ENCODE results near the gene VAV1.
"Not testable (repeated sequence)": the region's sequence is repeated elsewhere in the genome, so short reads cannot be mapped to it uniquely, and the experiment has no call there.

VAV1 gene

DNA sequence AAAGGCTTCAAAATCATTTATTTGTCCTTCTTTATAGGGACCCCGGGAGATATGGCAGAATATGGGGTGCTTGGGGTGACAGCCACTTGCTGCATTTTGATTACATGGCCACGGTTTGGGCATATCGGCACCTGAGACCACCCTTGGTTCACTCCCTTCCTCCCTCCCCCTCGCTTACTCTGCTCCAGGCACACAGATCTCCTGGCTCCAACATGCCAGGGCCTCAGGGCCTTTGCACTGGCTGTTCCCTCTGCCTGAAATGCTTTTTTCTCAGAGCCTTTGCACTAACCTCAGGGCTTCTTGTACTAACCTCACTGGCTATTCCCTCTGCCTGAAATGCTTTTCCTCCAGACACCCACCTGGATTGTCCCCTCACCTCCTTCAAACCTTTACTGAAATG is 23.8 kb downstream of the VAV1 start:
- Histone ChIP-seq H2BK120ac (ENCODE audit: low read depth, low read length) (no peak overlapping the region), H3K27me3 (ENCODE audit: control insufficient read depth in 3 of 3, insufficient read depth in 3 of 3, low read depth in 1 of 3, low read length in 3 of 3) (peaks cover 0 to 3% (median 0%) of the 10 kb centered on the region in 3 experiments), H3K4me3 (ENCODE audit: low read length in 2 of 2) (no peak overlapping the region), H3K4me2 (ENCODE audit: insufficient read depth, low read length, poor library complexity, severe bottlenecking) (no peak overlapping the region), H2AK5ac (ENCODE audit: low read depth, low read length) (no peak overlapping the region), H2BK5ac (ENCODE audit: low read length) (no peak overlapping the region), H4K8ac (ENCODE audit: low read depth, low read length) (no peak overlapping the region), H3K9ac (ENCODE audit: low read depth, low read length, poor library complexity) (no peak overlapping the region), H4K91ac (ENCODE audit: low read depth, low read length, poor library complexity) (no peak overlapping the region), H3K79me1 (ENCODE audit: low read depth, low read length) (peaks cover 1% of the 10 kb centered on the region), H3K36me3 (replicated peaks in 1 of 2; ENCODE audit: control insufficient read depth in 2 of 2, insufficient read depth in 2 of 2, low read length in 2 of 2) (no peaks in the 10 kb centered on the region), H3K4me1 (ENCODE audit: control insufficient read depth in 2 of 2, insufficient read depth in 1 of 2, low read depth in 1 of 2, low read length in 2 of 2) (peaks cover 0 to 1% of the 10 kb centered on the region in 2 donors), H2BK15ac (ENCODE audit: low read length) (no peak overlapping the region), H3K23ac (ENCODE audit: low read depth, low read length, poor library complexity) (no peak overlapping the region), H3K18ac (ENCODE audit: low read length) (no peak overlapping the region), H2BK12ac (ENCODE audit: low read length) (no peak overlapping the region), H3K27ac (replicated peaks; ENCODE audit: low read length) (no peak overlapping the region), H3K9me3 (replicated peaks in 1 of 2; ENCODE audit: control insufficient read depth in 2 of 2, insufficient read depth in 1 of 2, low read depth in 1 of 2, low read length in 2 of 2) (peaks cover 2 to 3% of the 10 kb centered on the region in 2 donors), H2AFZ (ENCODE audit: low read length) (no peak overlapping the region), H3K14ac (ENCODE audit: low read length) (no peak overlapping the region), H3K4ac (ENCODE audit: low read length) (no peak overlapping the region)
- no peak for DNase-seq (ENCODE audit: low spot score)
- WGBS, 2 donors (ENCODE audit: extremely low coverage in 2 of 2, insufficient read length in 2 of 2, insufficient replicate concordance in 1 of 2): no CpG with 5 or more reads among the region's 4 CpGs

DNA sequence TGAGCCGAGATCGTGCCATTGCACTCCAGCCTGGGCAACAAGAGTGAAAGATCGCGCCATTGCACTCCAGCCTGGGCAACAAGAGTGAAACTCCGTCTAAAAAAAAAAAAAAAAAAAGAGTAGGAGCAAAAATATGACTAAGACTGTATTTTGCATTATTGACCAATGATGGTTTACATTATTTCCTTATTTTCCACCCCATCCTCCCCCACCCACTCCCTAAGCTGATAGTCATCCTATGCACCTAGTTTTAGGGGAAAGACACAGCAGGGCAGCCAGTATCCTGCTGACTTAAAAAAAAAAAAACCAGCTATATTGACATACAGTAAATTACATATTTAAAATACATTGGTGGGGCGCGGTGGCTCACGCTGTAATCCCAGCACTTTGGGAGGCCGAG is 25.1 kb downstream of the VAV1 start:
- Histone ChIP-seq H3K4ac (ENCODE audit: low read length) (no peak overlapping the region), H3K27ac (replicated peaks; ENCODE audit: low read length) (no peak overlapping the region), H2BK15ac (ENCODE audit: low read length) (no peak overlapping the region), H3K4me3 (ENCODE audit: low read length in 2 of 2) (no peak overlapping the region), H2AK5ac (ENCODE audit: low read depth, low read length) (no peak overlapping the region), H3K36me3 (replicated peaks in 1 of 2; ENCODE audit: control insufficient read depth in 2 of 2, insufficient read depth in 2 of 2, low read length in 2 of 2) (no peaks in the 10 kb centered on the region), H3K4me2 (ENCODE audit: insufficient read depth, low read length, poor library complexity, severe bottlenecking) (no peak overlapping the region), H3K79me1 (ENCODE audit: low read depth, low read length) (no peaks in the 10 kb centered on the region), H2BK12ac (ENCODE audit: low read length) (no peak overlapping the region), H3K4me1 (ENCODE audit: control insufficient read depth in 2 of 2, insufficient read depth in 1 of 2, low read depth in 1 of 2, low read length in 2 of 2) (peaks cover 0 to 2% of the 10 kb centered on the region in 2 donors), H3K23ac (ENCODE audit: low read depth, low read length, poor library complexity) (no peak overlapping the region), H3K18ac (ENCODE audit: low read length) (no peak overlapping the region), H4K91ac (ENCODE audit: low read depth, low read length, poor library complexity) (no peak overlapping the region), H2BK5ac (ENCODE audit: low read length) (no peak overlapping the region), H3K27me3 (ENCODE audit: control insufficient read depth in 3 of 3, insufficient read depth in 3 of 3, low read depth in 1 of 3, low read length in 3 of 3) (peaks cover 0 to 3% (median 0%) of the 10 kb centered on the region in 3 experiments), H2AFZ (ENCODE audit: low read length) (no peak overlapping the region), H3K9me3 (replicated peaks in 1 of 2; ENCODE audit: control insufficient read depth in 2 of 2, insufficient read depth in 1 of 2, low read depth in 1 of 2, low read length in 2 of 2) (peaks cover 2 to 3% of the 10 kb centered on the region in 2 donors), H3K14ac (ENCODE audit: low read length) (no peak overlapping the region), H2BK120ac (ENCODE audit: low read depth, low read length) (no peak overlapping the region), H3K9ac (ENCODE audit: low read depth, low read length, poor library complexity) (no peak overlapping the region), H4K8ac (ENCODE audit: low read depth, low read length) (no peak overlapping the region)
- no CpG with 5 or more reads among the region's 9 CpGs for WGBS, 2 donors (ENCODE audit: extremely low coverage in 2 of 2, insufficient read length in 2 of 2, insufficient replicate concordance in 1 of 2)
- DNase-seq (ENCODE audit: low spot score): no peak

DNA sequence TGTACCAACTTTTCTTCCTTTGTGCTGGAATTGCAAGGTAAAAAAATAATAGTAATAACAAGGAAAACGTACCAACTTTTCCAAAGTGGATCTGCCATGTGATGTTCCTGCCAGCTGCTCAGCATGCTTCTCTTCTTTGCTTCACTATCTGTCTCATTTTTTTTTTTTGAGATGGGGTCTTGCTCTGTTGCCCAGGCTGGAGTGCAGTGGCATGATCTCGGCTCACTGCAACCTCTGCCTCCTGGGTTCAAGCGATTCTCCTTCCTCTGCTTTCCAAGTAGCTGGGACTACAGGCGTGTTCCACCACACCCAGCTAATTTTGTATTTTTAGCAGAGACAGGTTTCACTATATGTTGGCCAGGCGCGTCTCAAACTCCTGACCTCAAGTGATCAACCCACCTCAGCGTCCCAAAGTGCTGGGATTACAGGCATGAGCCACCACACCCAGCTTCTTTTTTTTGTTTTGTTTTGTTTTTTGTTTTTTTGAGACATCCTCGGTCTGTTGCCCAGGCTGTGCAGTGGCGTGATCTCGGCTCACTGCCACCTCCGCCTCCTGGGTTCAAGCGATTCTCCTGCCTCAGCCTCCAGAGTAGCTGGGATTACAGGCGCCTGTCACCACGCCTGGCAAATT is 27.8 kb downstream of the VAV1 start:
- H2BK120ac ChIP-seq (ENCODE audit: low read depth, low read length); H3K4me2 ChIP-seq (ENCODE audit: insufficient read depth, low read length, poor library complexity, severe bottlenecking); H3K14ac ChIP-seq (ENCODE audit: low read length); H3K27me3 ChIP-seq (ENCODE audit: control insufficient read depth in 3 of 3, insufficient read depth in 3 of 3, low read depth in 1 of 3, low read length in 3 of 3); H3K36me3 ChIP-seq (replicated peaks in 1 of 2; ENCODE audit: control insufficient read depth in 2 of 2, insufficient read depth in 2 of 2, low read length in 2 of 2); H3K27ac ChIP-seq (replicated peaks; ENCODE audit: low read length); H2AFZ ChIP-seq (ENCODE audit: low read length); H3K79me1 ChIP-seq (ENCODE audit: low read depth, low read length); H3K9me3 ChIP-seq (replicated peaks in 1 of 2; ENCODE audit: control insufficient read depth in 2 of 2, insufficient read depth in 1 of 2, low read depth in 1 of 2, low read length in 2 of 2); H2BK5ac ChIP-seq (ENCODE audit: low read length); DNase-seq (ENCODE audit: low spot score); H3K18ac ChIP-seq (ENCODE audit: low read length); H3K4me1 ChIP-seq (ENCODE audit: control insufficient read depth in 2 of 2, insufficient read depth in 1 of 2, low read depth in 1 of 2, low read length in 2 of 2); H2AK5ac ChIP-seq (ENCODE audit: low read depth, low read length); H4K91ac ChIP-seq (ENCODE audit: low read depth, low read length, poor library complexity); H3K4ac ChIP-seq (ENCODE audit: low read length); H4K8ac ChIP-seq (ENCODE audit: low read depth, low read length); H3K23ac ChIP-seq (ENCODE audit: low read depth, low read length, poor library complexity); H2BK12ac ChIP-seq (ENCODE audit: low read length); H3K4me3 ChIP-seq (ENCODE audit: low read length in 2 of 2); H2BK15ac ChIP-seq (ENCODE audit: low read length); H3K9ac ChIP-seq (ENCODE audit: low read depth, low read length, poor library complexity): not testable (repeated sequence)
- no CpG with 5 or more reads among the region's 14 CpGs for WGBS, 2 donors (ENCODE audit: extremely low coverage in 2 of 2, insufficient read length in 2 of 2, insufficient replicate concordance in 1 of 2)

DNA sequence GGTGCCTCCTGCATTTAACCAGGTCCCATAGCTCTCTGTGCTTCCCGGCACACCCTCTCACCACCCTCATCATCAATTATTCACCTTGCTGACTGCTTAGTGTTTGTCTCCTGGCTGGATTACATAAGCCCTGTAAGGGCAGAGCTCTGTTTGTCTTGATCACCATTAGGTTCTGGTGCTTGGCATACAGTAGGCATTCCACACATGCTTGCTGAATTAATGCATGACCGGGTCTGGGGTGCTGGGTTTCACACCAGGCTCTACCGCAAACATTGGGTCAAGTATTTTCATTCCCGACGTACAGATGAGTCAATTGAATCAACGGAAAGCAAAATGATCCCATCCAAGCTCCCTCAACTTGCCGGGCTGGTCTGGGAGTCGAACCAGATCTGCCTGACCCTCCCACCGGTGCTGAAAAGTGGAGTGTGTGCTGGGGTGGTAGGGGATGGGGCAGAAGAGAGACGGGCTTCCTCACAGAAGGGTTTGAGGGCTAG is 28.5 kb downstream of the VAV1 start:
- Histone ChIP-seq H3K18ac (ENCODE audit: low read length) (peak overlapping the region; percentile 44), H2AFZ (ENCODE audit: low read length) (peak overlapping the region; percentile 76), H2BK120ac (ENCODE audit: low read depth, low read length) (no peak overlapping the region), H3K4ac (ENCODE audit: low read length) (no peak overlapping the region), H3K36me3 (replicated peaks in 1 of 2; ENCODE audit: control insufficient read depth in 2 of 2, insufficient read depth in 2 of 2, low read length in 2 of 2) (no peaks in the 10 kb centered on the region), H3K79me1 (ENCODE audit: low read depth, low read length) (no peaks in the 10 kb centered on the region), H3K9me3 (replicated peaks in 1 of 2; ENCODE audit: control insufficient read depth in 2 of 2, insufficient read depth in 1 of 2, low read depth in 1 of 2, low read length in 2 of 2) (no peaks in the 10 kb centered on the region), H3K23ac (ENCODE audit: low read depth, low read length, poor library complexity) (no peak overlapping the region), H2BK12ac (ENCODE audit: low read length) (no peak overlapping the region), H4K8ac (ENCODE audit: low read depth, low read length) (peak overlapping the region; percentile 43), H3K27me3 (ENCODE audit: control insufficient read depth in 3 of 3, insufficient read depth in 3 of 3, low read depth in 1 of 3, low read length in 3 of 3) (peaks cover 0 to 3% (median 0%) of the 10 kb centered on the region in 3 experiments), H3K4me1 (ENCODE audit: control insufficient read depth in 2 of 2, insufficient read depth in 1 of 2, low read depth in 1 of 2, low read length in 2 of 2) (peaks cover 0 to 2% of the 10 kb centered on the region in 2 donors), H2BK15ac (ENCODE audit: low read length) (no peak overlapping the region), H3K4me2 (ENCODE audit: insufficient read depth, low read length, poor library complexity, severe bottlenecking) (no peak overlapping the region), H3K9ac (ENCODE audit: low read depth, low read length, poor library complexity) (no peak overlapping the region), H3K14ac (ENCODE audit: low read length) (no peak overlapping the region), H4K91ac (ENCODE audit: low read depth, low read length, poor library complexity) (no peak overlapping the region), H2AK5ac (ENCODE audit: low read depth, low read length) (peak overlapping the region; percentile 63), H2BK5ac (ENCODE audit: low read length) (no peak overlapping the region), H3K27ac (replicated peaks; ENCODE audit: low read length) (no peak overlapping the region), H3K4me3 (ENCODE audit: low read length in 2 of 2) (no peak overlapping the region)
- WGBS, 2 donors (ENCODE audit: extremely low coverage in 2 of 2, insufficient read length in 2 of 2, insufficient replicate concordance in 1 of 2): no CpG with 5 or more reads among the region's 10 CpGs
- DNase-seq (ENCODE audit: low spot score): no peak

All from neuronal stem cell (in vitro differentiated cells).